GM15510 (cell line): ENCODE data around the gene QRFP.

Experiments used
- POLR2A ChIP-seq: IDR thresholded peaks from 3 replicates; pipeline ENCODE4 v1.6.1; 2011; ENCODE audit warnings: borderline replicate concordance; ENCODE audit not compliant: insufficient read length; ENCODE audit errors: extremely low read depth

Gene QRFP

DNA sequence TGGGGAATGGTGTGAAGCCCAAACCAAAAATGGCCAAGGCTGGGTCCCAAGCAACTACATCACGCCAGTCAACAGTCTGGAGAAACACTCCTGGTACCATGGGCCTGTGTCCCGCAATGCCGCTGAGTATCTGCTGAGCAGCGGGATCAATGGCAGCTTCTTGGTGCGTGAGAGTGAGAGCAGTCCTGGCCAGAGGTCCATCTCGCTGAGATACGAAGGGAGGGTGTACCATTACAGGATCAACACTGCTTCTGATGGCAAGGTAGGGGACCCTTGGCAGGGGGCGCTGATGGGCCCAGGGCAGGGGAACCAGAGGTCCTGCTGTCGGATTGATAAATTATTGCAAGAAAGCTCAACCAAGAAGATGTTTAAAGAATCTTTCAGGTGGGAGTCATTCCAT, 41.8 kb downstream of the QRFP start:
- no peak for TF ChIP-seq POLR2A

DNA sequence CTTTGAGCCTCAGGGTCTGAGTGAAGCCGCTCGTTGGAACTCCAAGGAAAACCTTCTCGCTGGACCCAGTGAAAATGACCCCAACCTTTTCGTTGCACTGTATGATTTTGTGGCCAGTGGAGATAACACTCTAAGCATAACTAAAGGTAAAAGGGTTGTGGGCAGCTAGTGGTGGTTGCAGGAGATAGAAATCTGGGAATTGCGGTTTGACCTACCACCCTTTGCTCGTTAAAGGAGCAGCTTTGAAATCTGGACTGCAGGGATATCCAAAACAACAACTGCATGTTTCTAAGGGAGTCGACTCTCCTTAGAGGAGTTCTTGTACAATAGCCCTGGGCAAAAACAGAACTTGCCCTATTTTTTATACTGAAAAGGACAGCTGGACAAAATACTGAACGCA, 42.5 kb downstream of the QRFP start:
- no peak for TF ChIP-seq POLR2A

DNA sequence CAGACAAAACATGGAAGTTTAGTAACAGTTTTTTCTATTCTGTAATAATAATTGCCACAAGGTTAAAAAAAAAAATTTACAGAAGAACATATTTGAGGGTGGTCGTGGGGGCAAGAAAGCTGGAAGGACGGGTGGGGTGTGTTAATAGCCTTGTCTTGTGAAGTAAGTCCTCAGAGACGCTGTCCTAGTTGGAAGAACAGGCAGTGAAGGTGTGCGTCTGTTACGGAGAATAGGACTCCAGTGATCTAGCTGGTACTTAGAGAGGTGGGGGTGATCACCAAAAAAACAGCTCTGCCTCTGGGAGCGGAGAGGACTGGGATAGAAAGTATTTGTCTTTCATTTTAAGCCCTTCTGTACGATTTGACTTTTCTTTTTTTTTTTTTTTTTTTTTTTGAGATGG, 43.8 kb downstream of the QRFP start:
- no peak for TF ChIP-seq POLR2A

DNA sequence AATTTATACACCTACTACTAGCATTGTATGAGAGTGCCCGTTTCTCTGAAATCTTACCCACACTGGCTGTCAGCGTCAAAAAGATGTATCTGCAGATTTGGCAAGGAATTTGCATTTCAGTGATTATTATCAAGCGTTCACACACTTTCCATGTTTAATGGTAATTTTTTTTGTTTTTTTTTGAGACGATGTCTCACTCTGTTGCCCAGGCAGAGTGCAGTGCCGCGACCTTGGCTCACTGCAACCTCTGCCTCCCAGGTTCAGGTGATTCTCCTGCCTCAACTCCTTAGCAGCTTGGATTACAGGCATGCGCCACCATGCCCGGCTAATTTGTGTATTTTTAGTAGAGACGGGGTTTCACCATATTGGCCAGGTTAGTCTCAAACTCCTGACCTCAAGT, 47.3 kb downstream of the QRFP start:
- TF ChIP-seq POLR2A, result no peak

DNA sequence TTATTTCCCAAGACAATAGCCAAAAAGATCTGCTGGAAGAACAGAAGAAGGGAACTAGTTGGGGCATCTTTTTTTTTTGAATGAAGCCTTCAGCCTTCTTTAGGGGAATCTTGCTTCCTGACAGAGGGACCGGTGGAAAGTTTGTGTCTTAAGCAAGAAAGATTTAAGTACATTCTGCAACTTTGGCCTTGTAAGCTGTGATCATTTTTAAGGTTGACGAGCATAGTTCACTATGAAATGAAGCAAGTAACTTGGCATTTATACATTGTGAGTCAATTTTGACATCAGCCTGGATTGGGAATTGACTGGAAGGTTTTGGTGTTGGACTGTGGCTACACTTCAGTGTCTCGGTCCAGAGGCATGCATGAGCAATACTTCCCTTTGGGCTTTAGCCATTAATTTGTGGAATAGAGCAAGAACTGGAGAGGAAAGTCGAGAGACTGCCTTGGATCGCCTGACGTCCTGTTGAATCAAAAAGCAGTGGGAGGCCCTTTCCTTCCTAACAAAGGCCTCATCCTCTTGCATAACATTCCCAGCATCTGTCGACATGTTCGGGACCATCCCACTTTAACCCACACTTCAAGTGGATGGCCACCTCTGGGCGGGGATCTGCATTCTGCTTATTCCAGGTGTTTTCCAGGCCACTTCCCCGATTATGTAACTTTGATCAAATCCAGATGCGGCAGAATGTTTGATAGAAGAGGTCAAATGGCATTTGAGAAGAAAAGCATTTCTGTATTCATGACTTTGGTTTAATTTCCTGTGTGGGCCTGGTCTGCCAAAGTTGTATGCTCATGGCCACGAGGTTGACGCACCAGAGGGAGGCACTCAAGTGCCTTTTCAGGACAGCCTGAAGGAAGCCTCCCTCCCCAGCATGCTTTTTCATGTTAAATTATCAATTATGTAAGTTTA, 49.0 kb downstream of the QRFP start:
- TF ChIP-seq POLR2A, result no peak

GRCh38 chr9:130846487-130847305, 49.9 kb downstream of the QRFP start:
- no peak for TF ChIP-seq POLR2A

DNA sequence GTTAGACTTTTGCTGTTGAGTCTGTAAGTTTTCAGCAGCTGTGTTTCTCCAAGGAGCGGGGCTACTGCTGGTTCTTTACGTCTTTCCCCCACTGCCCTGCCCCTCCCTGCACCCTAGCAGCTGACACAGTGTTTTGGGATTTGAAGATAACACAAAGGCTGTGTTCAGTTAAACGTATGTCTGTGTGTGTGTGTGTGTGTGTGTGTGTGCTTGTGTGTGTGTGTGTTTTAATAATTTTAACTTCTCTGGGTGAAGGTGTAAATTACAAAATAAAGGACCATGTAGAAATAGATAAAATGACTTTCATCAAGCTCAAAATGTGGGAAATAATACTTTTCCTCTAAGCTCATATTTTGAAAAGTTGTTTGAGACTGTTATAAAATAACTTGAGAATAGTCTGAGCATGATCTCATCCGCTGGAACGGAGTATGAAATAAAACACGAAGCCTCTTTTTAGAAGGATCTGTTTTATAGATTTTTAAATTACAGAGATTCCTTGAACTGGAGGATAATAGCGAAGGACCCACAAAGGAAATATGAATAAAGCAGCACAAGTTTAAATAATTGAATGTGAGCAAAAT, 50.6 kb downstream of the QRFP start:
- no peak for TF ChIP-seq POLR2A

- no peak for TF ChIP-seq POLR2A
Observed at GRCh38 chr9:130845254-130845653, 51.4 kb downstream of the QRFP start.

DNA sequence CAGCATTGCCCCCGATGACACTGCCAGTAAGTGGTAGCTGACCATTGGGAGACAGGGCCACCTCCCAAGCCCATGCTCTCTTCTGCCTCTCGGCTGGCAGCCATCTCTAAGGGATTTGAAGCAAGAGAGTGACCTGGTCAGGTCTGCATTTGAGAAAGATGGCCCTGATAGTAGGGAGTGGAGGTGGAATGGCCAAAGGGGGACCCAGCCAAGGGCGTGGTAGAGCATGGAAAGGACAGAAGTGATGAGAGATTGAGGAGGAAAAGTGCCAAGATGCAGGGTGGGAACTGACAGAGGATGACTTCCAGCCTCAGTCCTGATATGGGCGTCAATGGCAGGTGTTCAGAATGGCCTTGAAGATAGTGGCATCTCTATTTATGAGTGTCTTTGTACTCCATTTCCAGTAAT, 52.6 kb downstream of the QRFP start:
- TF ChIP-seq POLR2A, result no peak

GRCh38 chr9:130843049-130843908, 53.3 kb downstream of the QRFP start:
- TF ChIP-seq POLR2A, result no peak
